ENCODE measurements around the gene OR2L3. TPM values are rescaled to one million over a fixed set of nuclear protein-coding genes. Genes with fewer than 3 reads are reported as not detected.

The OR2L3 gene, protein sequence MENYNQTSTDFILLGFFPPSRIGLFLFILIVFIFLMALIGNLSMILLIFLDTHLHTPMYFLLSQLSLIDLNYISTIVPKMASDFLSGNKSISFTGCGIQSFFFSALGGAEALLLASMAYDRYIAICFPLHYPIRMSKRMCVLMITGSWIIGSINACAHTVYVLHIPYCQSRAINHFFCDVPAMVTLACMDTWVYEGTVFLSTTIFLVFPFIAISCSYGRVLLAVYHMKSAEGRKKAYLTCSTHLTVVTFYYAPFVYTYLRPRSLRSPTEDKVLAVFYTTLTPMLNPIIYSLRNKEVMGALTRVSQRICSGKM
- total RNA-seq, result not detected

DNA sequence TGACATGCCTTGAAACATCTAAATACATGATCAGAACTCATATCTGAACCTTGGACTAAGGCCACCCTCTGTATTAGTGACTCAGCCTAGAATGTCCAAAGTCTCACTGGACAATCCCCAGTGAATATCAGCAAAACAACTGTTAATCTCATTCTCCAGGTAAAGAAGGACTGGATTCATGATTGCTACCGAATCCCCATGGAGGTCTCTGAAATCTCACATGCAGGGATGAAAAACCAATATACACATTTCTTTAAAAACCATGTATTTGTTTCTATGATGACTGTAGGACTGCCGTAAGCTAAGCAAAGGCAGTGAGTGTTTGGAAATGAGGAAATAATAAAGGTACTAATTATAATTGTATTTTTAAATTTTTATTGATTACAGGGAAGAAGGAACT is at the start of gene OR2L3:
Gene OR2L3, plus strand, starts transcription at position 301 of the 400 bp plus-strand sequence. CDS start 13,846 bp downstream, outside the sequence.
- Histone ChIP-seq H3K27ac (no peak within 1 kb of the TSS), H3K9me3 (no peaks in the 10 kb centered on the region), H3K4me1 (no peaks in the 10 kb centered on the region), H3K27me3 (no peaks in the 10 kb centered on the region), H3K4me3 (no peak within 1 kb of the TSS), H3K36me3 (no peaks in the 10 kb centered on the region)
- no peak for TF ChIP-seq POLR2A (IDR thresholded peaks at IDR 0.05)
- TF ChIP-seq, protein P1, sequence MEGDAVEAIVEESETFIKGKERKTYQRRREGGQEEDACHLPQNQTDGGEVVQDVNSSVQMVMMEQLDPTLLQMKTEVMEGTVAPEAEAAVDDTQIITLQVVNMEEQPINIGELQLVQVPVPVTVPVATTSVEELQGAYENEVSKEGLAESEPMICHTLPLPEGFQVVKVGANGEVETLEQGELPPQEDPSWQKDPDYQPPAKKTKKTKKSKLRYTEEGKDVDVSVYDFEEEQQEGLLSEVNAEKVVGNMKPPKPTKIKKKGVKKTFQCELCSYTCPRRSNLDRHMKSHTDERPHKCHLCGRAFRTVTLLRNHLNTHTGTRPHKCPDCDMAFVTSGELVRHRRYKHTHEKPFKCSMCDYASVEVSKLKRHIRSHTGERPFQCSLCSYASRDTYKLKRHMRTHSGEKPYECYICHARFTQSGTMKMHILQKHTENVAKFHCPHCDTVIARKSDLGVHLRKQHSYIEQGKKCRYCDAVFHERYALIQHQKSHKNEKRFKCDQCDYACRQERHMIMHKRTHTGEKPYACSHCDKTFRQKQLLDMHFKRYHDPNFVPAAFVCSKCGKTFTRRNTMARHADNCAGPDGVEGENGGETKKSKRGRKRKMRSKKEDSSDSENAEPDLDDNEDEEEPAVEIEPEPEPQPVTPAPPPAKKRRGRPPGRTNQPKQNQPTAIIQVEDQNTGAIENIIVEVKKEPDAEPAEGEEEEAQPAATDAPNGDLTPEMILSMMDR (IDR thresholded peaks at IDR 0.05 in 4 of 5, conservative IDR thresholded peaks at IDR 0.05 in 1 of 5), result no peak
- intact Hi-C loops (cut with DNase I; ENCODE audit: low total_unique reads) (no loop called here), in situ Hi-C loops (cut with MboI; ENCODE audit: low sequenced_read_pairs in 4 of 4) (no loop called here)
- DNase-seq, result no peak
- no peak for ATAC-seq

DNA sequence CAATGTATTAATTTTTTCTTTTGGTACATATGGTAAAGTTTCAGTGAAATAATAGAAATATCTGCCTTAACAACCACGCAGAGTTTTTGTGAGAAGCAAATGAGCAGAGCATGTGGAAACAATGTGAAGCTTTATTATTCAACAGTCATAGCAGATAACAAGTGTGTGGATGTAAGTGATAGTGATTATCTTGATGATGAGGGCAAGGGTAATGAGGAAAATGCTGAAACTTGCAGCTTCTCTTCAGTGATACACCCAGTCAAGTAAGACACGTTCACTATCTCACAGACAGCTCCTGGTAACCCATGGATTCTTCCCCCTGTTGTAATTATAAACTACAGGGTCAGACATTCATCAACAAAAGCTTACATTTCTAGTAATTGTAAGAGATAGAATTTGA is 47.8 kb upstream of the OR2L3 start:
- in situ Hi-C loops (cut with MboI; ENCODE audit: low sequenced_read_pairs in 4 of 4) (no loop called here), intact Hi-C loops (cut with DNase I; ENCODE audit: low total_unique reads) (no loop called here)
- Histone ChIP-seq H3K27ac (no peak overlapping the region), H3K9me3 (no peaks in the 10 kb centered on the region), H3K27me3 (no peaks in the 10 kb centered on the region), H3K36me3 (no peaks in the 10 kb centered on the region), H3K4me1 (no peaks in the 10 kb centered on the region), H3K4me3 (no peak overlapping the region)
- ATAC-seq (no peak), DNase-seq (no peak)
- no peak for TF ChIP-seq POLR2A (IDR thresholded peaks at IDR 0.05)
- TF ChIP-seq, protein P1 (IDR thresholded peaks at IDR 0.05 in 4 of 5, conservative IDR thresholded peaks at IDR 0.05 in 1 of 5), result no peak

DNA sequence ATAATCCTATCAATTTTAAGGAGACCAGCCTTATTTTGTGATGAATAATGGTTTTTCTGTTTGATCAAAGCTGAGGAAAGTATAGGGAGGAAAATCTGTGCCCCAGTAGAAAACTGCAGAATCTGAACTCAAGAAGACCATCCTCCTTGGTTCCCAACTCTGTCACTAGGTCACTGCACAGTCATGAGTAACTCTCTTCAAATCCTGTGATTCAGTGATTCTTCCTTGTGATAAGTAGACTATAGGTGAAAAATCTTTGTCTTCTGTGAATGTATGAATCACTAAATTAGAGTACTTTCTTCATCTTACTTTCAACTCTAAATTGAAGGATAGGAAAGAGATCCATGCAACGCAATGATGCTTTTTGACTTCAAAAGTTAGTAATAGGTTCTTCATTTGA is 46.5 kb upstream of the OR2L3 start:
- TF ChIP-seq, protein P1 (IDR thresholded peaks at IDR 0.05 in 4 of 5, conservative IDR thresholded peaks at IDR 0.05 in 1 of 5), result no peak
- no peak for TF ChIP-seq POLR2A (IDR thresholded peaks at IDR 0.05)
- in situ Hi-C loops (cut with MboI; ENCODE audit: low sequenced_read_pairs in 4 of 4), result no loop called here
- DNase-seq, result no peak
- Histone ChIP-seq H3K27me3 (no peaks in the 10 kb centered on the region), H3K4me1 (no peaks in the 10 kb centered on the region), H3K4me3 (no peak overlapping the region), H3K36me3 (no peaks in the 10 kb centered on the region), H3K9me3 (no peaks in the 10 kb centered on the region), H3K27ac (no peak overlapping the region)
- intact Hi-C loops (cut with DNase I; ENCODE audit: low total_unique reads), result no loop called here
- no peak for ATAC-seq

DNA sequence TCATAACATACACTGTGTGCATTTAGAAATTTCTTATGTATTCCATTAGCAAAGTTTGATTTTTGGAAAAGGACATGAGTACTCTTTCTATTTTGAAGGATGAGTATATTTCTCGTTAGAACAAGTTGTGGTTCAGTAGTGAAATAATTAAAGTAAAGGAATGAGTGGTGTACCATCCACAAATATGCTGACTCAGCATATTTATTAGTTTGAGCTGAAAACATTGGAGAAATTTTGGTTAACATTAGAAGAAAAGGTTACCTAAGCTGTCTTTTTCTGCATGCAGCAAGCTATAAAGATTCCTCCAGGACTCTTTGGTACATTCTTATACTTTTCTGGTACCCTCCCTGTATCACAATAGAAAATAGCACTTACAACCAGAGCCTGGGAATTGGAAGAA is 38.9 kb upstream of the OR2L3 start:
- TF ChIP-seq, protein P1 (IDR thresholded peaks at IDR 0.05 in 4 of 5, conservative IDR thresholded peaks at IDR 0.05 in 1 of 5), result no peak
- TF ChIP-seq POLR2A (IDR thresholded peaks at IDR 0.05), result no peak
- no peak overlapping the region for H3K27ac ChIP-seq
- H3K36me3 ChIP-seq, result no peaks in the 10 kb centered on the region
- in situ Hi-C loops (cut with MboI; ENCODE audit: low sequenced_read_pairs in 4 of 4), result no loop called here
- no peaks in the 10 kb centered on the region for H3K9me3 ChIP-seq
- intact Hi-C loops (cut with DNase I; ENCODE audit: low total_unique reads), result no loop called here
- DNase-seq, result no peak
- no peak overlapping the region for H3K4me3 ChIP-seq
- H3K4me1 ChIP-seq, result no peaks in the 10 kb centered on the region
- no peak for ATAC-seq
- no peaks in the 10 kb centered on the region for H3K27me3 ChIP-seq

DNA sequence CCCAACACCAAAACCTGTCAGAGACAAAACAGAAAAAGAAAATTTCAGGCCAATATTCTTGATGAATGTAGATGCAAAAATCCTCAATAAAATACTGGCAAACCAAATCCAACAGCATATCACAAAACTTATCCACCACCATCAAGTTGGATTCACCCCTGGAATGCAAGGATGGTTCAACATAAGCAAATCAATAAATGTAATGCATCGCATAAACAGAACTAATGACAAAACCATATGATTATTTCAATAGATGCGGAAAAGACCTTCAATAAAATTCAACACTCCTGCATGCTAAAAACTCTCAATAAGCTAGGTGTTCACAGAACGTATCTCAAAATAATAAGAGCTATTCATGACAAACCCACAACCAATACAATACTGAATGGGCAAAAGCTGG is 37.0 kb upstream of the OR2L3 start:
- Histone ChIP-seq H3K9me3 (no peaks in the 10 kb centered on the region), H3K4me1 (no peaks in the 10 kb centered on the region)

More for the DNA sequence above, 37.0 kb upstream of the OR2L3 start:
- no peak for TF ChIP-seq POLR2A (IDR thresholded peaks at IDR 0.05)
- TF ChIP-seq, protein P1 (IDR thresholded peaks at IDR 0.05 in 4 of 5, conservative IDR thresholded peaks at IDR 0.05 in 1 of 5), result no peak
- no peak for DNase-seq
- in situ Hi-C loops (cut with MboI; ENCODE audit: low sequenced_read_pairs in 4 of 4), result no loop called here
- Histone ChIP-seq H3K27ac (no peak overlapping the region), H3K27me3 (no peaks in the 10 kb centered on the region), H3K4me3 (no peak overlapping the region), H3K36me3 (no peaks in the 10 kb centered on the region)
- intact Hi-C loops (cut with DNase I; ENCODE audit: low total_unique reads), result no loop called here
- no peak for ATAC-seq
